AG09319 (cell line): ENCODE measurements around the gene SHISA3.

Source experiments
- DNase-seq: peaks from one replicate; pipeline ENCODE4 v3.0.0-alpha.2; 2010; ENCODE audit warnings: low read depth; ENCODE audit errors: extremely low read depth
- TF ChIP-seq, protein P1 (sequence below): IDR thresholded peaks from 2 replicates; pipeline ENCODE4 v1.5.1; 2011; ENCODE audit warnings: low read depth, mild to moderate bottlenecking, inconsistent platforms, low read length, moderate library complexity

SHISA3 gene

DNA sequence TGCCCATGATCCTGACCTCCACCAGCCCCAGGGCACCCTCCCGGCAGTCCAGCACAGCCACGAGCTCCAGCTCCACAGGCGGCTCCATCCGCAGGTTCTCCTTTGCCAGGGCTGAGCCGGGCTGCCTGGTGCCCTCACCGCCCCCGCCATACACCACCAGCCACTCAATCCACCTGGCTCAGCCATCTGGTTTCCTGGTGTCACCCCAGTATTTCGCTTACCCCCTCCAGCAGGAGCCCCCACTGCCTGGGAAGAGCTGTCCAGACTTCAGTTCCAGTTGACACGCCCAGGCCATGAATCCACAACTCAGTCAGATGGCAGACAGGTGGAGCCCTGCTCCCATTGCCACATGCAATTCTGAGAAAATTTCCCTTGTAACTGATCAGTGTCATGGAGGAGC is 3.9 kb downstream of the SHISA3 start:
- TF ChIP-seq, protein P1, sequence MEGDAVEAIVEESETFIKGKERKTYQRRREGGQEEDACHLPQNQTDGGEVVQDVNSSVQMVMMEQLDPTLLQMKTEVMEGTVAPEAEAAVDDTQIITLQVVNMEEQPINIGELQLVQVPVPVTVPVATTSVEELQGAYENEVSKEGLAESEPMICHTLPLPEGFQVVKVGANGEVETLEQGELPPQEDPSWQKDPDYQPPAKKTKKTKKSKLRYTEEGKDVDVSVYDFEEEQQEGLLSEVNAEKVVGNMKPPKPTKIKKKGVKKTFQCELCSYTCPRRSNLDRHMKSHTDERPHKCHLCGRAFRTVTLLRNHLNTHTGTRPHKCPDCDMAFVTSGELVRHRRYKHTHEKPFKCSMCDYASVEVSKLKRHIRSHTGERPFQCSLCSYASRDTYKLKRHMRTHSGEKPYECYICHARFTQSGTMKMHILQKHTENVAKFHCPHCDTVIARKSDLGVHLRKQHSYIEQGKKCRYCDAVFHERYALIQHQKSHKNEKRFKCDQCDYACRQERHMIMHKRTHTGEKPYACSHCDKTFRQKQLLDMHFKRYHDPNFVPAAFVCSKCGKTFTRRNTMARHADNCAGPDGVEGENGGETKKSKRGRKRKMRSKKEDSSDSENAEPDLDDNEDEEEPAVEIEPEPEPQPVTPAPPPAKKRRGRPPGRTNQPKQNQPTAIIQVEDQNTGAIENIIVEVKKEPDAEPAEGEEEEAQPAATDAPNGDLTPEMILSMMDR, result no peak; the same call in 1 of the 2 replicates
- DNase-seq, result no peak

DNA sequence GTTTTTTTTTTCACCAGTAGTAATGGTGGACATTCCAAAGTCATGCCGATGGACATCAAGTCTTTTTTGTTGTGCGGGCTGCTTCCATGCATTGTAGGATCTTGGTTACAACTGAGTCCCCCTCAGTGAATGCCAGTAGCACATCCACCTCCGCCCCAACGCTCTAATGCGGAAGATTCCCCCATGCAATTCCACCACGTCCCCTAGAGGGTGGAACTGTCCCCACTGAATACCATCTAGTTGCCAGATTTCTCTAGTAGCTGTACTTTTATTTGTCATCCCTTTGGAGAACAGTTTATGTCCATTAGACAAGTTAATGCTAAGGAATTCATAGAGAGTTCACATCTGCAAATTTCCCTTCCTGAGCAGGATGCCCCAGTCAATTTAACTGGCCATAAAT is 6.7 kb downstream of the SHISA3 start:
- no peak for DNase-seq
- TF ChIP-seq, protein P1, result no peak

- TF ChIP-seq, protein P1, result no peak
- no peak for DNase-seq
Measured at GRCh38 chr4:42410446-42410845, 13.2 kb downstream of the SHISA3 start.

- DNase-seq, result no peak
- TF ChIP-seq, protein P1, result no peak
Measured at GRCh38 chr4:42411803-42412202, 14.5 kb downstream of the SHISA3 start.

GRCh38 chr4:42412251-42412650 is 15.0 kb downstream of the SHISA3 start:
- DNase-seq, result peak; percentile 29
- TF ChIP-seq, protein P1, result no peak

GRCh38 chr4:42415281-42415680 is 18.0 kb downstream of the SHISA3 start:
- TF ChIP-seq, protein P1, result no peak

DNA sequence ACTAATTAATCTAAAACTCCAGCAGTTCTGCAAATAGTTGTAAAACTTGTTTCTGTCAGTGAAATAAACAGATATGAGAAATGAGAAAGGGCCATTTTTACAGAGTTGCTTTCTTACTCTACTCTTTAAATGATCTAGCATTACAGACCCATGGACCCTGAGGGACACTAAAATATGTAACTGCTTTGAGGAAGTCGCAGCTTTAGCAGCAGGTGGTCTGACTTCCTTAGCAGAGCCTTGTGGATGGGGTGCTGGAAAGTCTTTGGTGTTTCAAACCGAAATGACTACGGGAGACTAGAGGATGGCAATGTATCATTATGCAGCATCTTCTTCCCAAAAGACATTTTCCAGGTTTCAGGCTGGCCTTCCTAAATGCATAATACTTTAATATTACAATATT is 18.7 kb downstream of the SHISA3 start:
- DNase-seq, result no peak
- TF ChIP-seq, protein P1, result no peak

More at GRCh38 chr4:42415281-42415680, 18.0 kb downstream of the SHISA3 start:
- DNase-seq, result no peak
